ENCODE measurements around the gene PRR20B. TPM values are rescaled to one million over a fixed set of nuclear protein-coding genes. Genes with fewer than 3 reads are reported as not detected.

The PRR20B gene
- total and polyA plus RNA-seq, 2 of the 4 experiments (the other 2 are of a cell fraction) = not detected

DNA sequence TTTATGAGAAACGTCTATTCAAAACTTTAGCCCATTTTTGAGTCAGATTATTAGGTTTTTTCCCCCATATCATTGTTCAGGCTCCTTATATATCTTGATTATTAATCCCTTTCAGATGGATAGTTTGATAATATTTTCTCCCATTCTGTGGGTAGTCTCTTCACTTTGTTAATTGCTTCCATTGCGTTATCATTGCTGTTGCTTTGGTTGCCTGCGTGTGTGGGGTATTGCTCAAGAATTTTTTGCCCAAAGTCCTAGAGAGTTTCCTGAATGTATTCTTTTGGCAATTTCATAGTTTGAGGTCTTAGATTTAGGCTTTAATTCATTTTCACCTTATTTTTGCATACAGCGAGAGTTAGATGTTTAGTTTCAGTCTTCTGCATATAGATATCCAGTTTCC is 32.3 kb upstream of the PRR20B start:
- H2BK120ac ChIP-seq (ENCODE audit: low read depth, low read length) = no peak overlapping the region
- no peak overlapping the region for H3K9ac ChIP-seq (ENCODE audit: low read depth, low read length)
- no peaks in the 10 kb centered on the region for H3K4me1 ChIP-seq (ENCODE audit: control insufficient read depth, insufficient read depth, low read length)
- H3K9me1 ChIP-seq (ENCODE audit: insufficient read depth, low read length) = no peaks in the 10 kb centered on the region
- no peak overlapping the region for H4K5ac ChIP-seq (ENCODE audit: low read depth, low read length)
- CTCF ChIA-PET = no interaction called here
- H3K79me1 ChIP-seq (ENCODE audit: low read depth in 1 of 2, low read length in 2 of 2) = no peaks in the 10 kb centered on the region
- TF ChIP-seq, protein P1, sequence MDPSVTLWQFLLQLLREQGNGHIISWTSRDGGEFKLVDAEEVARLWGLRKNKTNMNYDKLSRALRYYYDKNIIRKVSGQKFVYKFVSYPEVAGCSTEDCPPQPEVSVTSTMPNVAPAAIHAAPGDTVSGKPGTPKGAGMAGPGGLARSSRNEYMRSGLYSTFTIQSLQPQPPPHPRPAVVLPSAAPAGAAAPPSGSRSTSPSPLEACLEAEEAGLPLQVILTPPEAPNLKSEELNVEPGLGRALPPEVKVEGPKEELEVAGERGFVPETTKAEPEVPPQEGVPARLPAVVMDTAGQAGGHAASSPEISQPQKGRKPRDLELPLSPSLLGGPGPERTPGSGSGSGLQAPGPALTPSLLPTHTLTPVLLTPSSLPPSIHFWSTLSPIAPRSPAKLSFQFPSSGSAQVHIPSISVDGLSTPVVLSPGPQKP (IDR thresholded peaks at IDR 0.05; ENCODE audit: borderline replicate concordance, low read depth, low read length) = no peak
- TF ChIP-seq NFE2L2 (IDR thresholded peaks at IDR 0.05; ENCODE audit: low read depth, low read length) (no peak), MAZ (IDR thresholded peaks at IDR 0.05; ENCODE audit: borderline replicate concordance, low read depth, low read length) (no peak), MAFK (IDR thresholded peaks at IDR 0.05; ENCODE audit: low read depth, low read length) (no peak), MXI1 (IDR thresholded peaks at IDR 0.05; ENCODE audit: borderline replicate concordance, low read depth, low read length) (no peak), POLR2A (IDR thresholded peaks at IDR 0.05; ENCODE audit: low read depth, low read length) (no peak), RCOR1 (IDR thresholded peaks at IDR 0.05; ENCODE audit: insufficient replicate concordance, low read length) (no peak), CHD1 (IDR thresholded peaks at IDR 0.05; ENCODE audit: low read depth, low read length) (no peak)
- TF ChIP-seq, protein P2, sequence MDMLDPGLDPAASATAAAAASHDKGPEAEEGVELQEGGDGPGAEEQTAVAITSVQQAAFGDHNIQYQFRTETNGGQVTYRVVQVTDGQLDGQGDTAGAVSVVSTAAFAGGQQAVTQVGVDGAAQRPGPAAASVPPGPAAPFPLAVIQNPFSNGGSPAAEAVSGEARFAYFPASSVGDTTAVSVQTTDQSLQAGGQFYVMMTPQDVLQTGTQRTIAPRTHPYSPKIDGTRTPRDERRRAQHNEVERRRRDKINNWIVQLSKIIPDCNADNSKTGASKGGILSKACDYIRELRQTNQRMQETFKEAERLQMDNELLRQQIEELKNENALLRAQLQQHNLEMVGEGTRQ (IDR thresholded peaks at IDR 0.05; ENCODE audit: low read depth, low read length) = no peak
- POLR2A ChIA-PET (ENCODE audit: unreplicated experiment) = no interaction called here
- H3K4me3 ChIP-seq (ENCODE audit: insufficient read depth, low read depth, low read length) = no peak overlapping the region
- no TSS peak for BruUV-seq (replicated peaks)
- H3K4me2 ChIP-seq (ENCODE audit: low read depth, low read length) = no peak overlapping the region
- H3K27ac ChIP-seq (ENCODE audit: insufficient read depth, low read length) = no peak overlapping the region
- H3K14ac ChIP-seq (replicated peaks; ENCODE audit: low read depth, low read length) = no peak overlapping the region
- H3K23ac ChIP-seq (ENCODE audit: low read depth, low read length) = no peak overlapping the region
- no peak overlapping the region for H2BK15ac ChIP-seq (ENCODE audit: low read depth, low read length)
- H3K27me3 ChIP-seq (ENCODE audit: control insufficient read depth, insufficient read depth, low read length) = no peaks in the 10 kb centered on the region
- no peaks in the 10 kb centered on the region for H3K36me3 ChIP-seq (ENCODE audit: control insufficient read depth, insufficient read depth, low read length)
- H2BK5ac ChIP-seq (ENCODE audit: low read depth, low read length, poor library complexity, severe bottlenecking) = no peak overlapping the region
- no peak overlapping the region for H3K18ac ChIP-seq (ENCODE audit: low read depth, low read length)
- no peak overlapping the region for H4K8ac ChIP-seq (ENCODE audit: low read depth in 2 of 2, low read length in 2 of 2)
- no peak overlapping the region for H2AK9ac ChIP-seq (replicated peaks; ENCODE audit: low read depth, low read length, poor library complexity)
- peaks cover 10% of the 10 kb centered on the region for H3K9me3 ChIP-seq (ENCODE audit: control insufficient read depth, insufficient read depth, low read length)
- H3K56ac ChIP-seq (ENCODE audit: extremely low read depth, insufficient read depth, low read length) = no peak overlapping the region
- H2BK20ac ChIP-seq (ENCODE audit: low read depth, low read length) = no peak overlapping the region
- no CpG with 5 or more reads among the region's 4 CpGs for WGBS, 2 experiments (ENCODE audit: extremely low coverage in 2 of 2, insufficient read length in 1 of 2)
- no peak overlapping the region for H4K91ac ChIP-seq (ENCODE audit: insufficient read depth, low read depth, low read length)
- DNase-seq (no peak), ATAC-seq (ENCODE audit: low read depth) (no peak)
- in situ Hi-C loops (cut with MboI; ENCODE audit: low sequenced_read_pairs) = no loop called here
- dilution Hi-C loops (cut with HindIII; ENCODE audit: low sequenced_read_pairs, unreplicated experiment) = no loop called here
- H2AFZ ChIP-seq (replicated peaks; ENCODE audit: low read length, poor library complexity) = no peak overlapping the region
- no peaks in the 10 kb centered on the region for H4K20me1 ChIP-seq (ENCODE audit: insufficient read depth, low read length)
- H3K4ac ChIP-seq (ENCODE audit: low read depth, low read length) = no peak overlapping the region
- no peak overlapping the region for H2AK5ac ChIP-seq (ENCODE audit: low read depth, low read length)
- intact Hi-C loops (cut with micrococcal nuclease) = no loop called here

All from IMR-90 (cell line).